HG02938 (cell line): Measurements from ENCODE around the gene SEC63.
"Not testable (repeated sequence)": the region's sequence is repeated elsewhere in the genome, so short reads cannot be mapped to it uniquely, and the experiment has no call there.

ENCODE experiments used
- ATAC-seq: cut with Tn5 transposase; IDR thresholded peaks from one replicate; pipeline ENCODE4 v1.9.1; 2021; ENCODE audit warnings: mild to moderate bottlenecking, moderate library complexity; ENCODE audit not compliant: unreplicated experiment

Gene SEC63

GRCh38 chr6:107957909-107958688, at the start of gene SEC63:
Gene SEC63 (minus strand): TSS chr6:107958208. CDS start chr6:107958009, 199 bp downstream.
- ATAC-seq: peak; percentile 91

GRCh38 chr6:108005961-108006360, 48.0 kb upstream of the SEC63 start:
- ATAC-seq: no peak

GRCh38 chr6:108004861-108005260, 46.9 kb upstream of the SEC63 start:
- ATAC-seq: no peak

GRCh38 chr6:108002365-108003221, 44.6 kb upstream of the SEC63 start:
- ATAC-seq: no peak

- no peak for ATAC-seq
These were observed 43.8 kb upstream of the SEC63 start for GRCh38 chr6:108001696-108002231.

GRCh38 chr6:108000259-108000658, 42.3 kb upstream of the SEC63 start:
- not testable (repeated sequence) for ATAC-seq

GRCh38 chr6:107999341-107999740, 41.3 kb upstream of the SEC63 start:
- no peak for ATAC-seq

- no peak for ATAC-seq
These were observed 34.0 kb upstream of the SEC63 start for GRCh38 chr6:107991772-107992550.

GRCh38 chr6:107991061-107991460, 33.1 kb upstream of the SEC63 start:
- no peak for ATAC-seq

GRCh38 chr6:107990587-107990986, 32.6 kb upstream of the SEC63 start:
- ATAC-seq: not testable (repeated sequence)

- ATAC-seq: no peak
These were observed 31.4 kb upstream of the SEC63 start for GRCh38 chr6:107989166-107990094.

- no peak for ATAC-seq
These were observed 30.6 kb upstream of the SEC63 start for GRCh38 chr6:107988570-107988969.

GRCh38 chr6:107987805-107988204, 29.8 kb upstream of the SEC63 start:
- ATAC-seq: no peak

GRCh38 chr6:107985701-107986100, 27.7 kb upstream of the SEC63 start:
- no peak for ATAC-seq

GRCh38 chr6:107983811-107984210, 25.8 kb upstream of the SEC63 start:
- ATAC-seq: no peak

GRCh38 chr6:107982486-107982885, 24.5 kb upstream of the SEC63 start:
- no peak for ATAC-seq

GRCh38 chr6:107981695-107982094, 23.7 kb upstream of the SEC63 start:
- no peak for ATAC-seq

- no peak for ATAC-seq
These were observed 19.3 kb upstream of the SEC63 start for GRCh38 chr6:107977283-107977682.

- no peak for ATAC-seq
These were observed 18.3 kb upstream of the SEC63 start for GRCh38 chr6:107976155-107976783.
